ENCODE data around the gene HPS5.
"Not testable (repeated sequence)": the region's sequence is repeated elsewhere in the genome, so short reads cannot be mapped to it uniquely, and the experiment has no call there.

The HPS5 gene, protein sequence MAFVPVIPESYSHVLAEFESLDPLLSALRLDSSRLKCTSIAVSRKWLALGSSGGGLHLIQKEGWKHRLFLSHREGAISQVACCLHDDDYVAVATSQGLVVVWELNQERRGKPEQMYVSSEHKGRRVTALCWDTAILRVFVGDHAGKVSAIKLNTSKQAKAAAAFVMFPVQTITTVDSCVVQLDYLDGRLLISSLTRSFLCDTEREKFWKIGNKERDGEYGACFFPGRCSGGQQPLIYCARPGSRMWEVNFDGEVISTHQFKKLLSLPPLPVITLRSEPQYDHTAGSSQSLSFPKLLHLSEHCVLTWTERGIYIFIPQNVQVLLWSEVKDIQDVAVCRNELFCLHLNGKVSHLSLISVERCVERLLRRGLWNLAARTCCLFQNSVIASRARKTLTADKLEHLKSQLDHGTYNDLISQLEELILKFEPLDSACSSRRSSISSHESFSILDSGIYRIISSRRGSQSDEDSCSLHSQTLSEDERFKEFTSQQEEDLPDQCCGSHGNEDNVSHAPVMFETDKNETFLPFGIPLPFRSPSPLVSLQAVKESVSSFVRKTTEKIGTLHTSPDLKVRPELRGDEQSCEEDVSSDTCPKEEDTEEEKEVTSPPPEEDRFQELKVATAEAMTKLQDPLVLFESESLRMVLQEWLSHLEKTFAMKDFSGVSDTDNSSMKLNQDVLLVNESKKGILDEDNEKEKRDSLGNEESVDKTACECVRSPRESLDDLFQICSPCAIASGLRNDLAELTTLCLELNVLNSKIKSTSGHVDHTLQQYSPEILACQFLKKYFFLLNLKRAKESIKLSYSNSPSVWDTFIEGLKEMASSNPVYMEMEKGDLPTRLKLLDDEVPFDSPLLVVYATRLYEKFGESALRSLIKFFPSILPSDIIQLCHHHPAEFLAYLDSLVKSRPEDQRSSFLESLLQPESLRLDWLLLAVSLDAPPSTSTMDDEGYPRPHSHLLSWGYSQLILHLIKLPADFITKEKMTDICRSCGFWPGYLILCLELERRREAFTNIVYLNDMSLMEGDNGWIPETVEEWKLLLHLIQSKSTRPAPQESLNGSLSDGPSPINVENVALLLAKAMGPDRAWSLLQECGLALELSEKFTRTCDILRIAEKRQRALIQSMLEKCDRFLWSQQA

DNA sequence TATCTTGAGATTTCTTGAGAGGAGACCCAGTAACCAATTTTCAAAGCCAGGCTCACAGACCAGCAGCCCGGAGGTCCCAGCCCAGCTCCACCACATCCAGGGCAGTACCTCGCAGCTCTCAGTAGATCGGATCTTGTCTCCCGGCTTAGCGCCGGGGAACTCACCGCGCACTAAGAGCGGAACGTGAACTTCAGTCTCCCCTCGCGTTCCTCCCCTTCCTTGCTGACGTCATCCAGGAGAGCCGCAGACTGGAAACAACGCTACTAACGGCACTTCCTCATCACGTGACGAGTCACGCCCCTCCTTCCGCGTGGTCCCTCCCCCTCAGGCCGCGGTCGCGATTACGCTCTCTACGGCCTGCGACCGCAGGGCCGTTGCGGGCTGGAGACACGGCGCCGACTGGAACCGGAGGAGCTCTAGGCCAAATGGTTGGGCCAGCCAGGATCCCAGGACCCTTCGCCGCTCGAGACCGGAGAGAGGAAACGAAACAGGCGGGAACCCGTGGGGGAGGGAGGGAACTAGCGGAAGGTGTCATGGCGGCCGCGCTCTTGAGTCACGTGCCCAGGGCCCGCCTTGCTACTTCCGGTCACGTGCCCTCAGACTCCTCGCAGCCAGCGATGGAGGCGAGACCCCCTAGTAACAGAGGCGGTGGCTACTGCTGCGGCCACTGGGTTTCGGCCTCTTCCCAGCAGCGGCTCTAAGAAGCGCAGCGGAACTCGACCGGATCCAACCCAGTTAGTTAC, at the start of gene HPS5, which contains the start of gene GTF2H1:
TSS of gene HPS5 (minus strand) at position 172 of the 743 bp plus-strand sequence. CDS start 4,282 bp downstream, outside the sequence.
TSS of gene GTF2H1 (plus strand) at position 599 of the 743 bp plus-strand sequence. CDS start 10,508 bp downstream, outside the sequence.
- peak; percentile 96 for DNase-seq (ENCODE audit: low read depth)

DNA sequence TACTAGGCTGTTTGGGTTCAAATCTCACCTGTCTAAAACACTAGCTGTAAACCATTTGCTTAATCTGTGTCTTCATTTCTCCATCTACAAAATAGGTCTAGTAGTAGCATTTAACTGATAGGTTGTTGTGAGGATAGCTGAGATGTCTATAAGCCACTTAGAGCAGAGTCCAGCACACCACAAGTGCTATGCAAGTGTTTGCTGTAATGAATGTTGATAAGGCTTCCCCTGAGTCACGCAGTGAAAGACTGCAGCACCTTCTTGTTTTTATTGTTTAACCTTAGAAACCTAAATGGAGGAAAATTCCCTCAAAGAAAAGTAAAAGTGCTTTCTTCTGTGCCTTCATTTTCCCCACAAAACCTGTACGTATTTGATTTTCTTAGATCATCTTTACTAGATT, 49.3 kb upstream of the HPS5 start:
- DNase-seq (ENCODE audit: low read depth): no peak

DNA sequence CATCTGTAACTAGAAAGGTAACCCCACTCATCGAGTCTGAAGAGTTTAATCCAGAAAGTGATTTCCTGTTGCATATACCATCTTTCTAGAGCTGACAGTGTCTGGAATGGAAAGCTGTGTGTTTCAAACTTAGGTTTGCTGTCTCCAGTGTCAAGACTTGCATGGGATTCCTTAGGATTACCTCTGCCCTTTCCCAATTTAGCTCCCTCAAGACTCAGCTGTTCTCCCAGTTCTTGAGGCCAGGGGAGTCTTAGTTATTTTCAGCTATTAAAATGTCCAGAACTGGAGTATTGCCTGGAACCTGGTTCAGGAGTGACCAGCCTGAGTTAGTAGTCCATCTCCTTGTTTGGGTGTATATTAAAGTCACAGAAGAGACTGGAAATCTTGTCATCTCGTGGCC, 47.5 kb upstream of the HPS5 start:
- no peak for DNase-seq (ENCODE audit: low read depth)

DNA sequence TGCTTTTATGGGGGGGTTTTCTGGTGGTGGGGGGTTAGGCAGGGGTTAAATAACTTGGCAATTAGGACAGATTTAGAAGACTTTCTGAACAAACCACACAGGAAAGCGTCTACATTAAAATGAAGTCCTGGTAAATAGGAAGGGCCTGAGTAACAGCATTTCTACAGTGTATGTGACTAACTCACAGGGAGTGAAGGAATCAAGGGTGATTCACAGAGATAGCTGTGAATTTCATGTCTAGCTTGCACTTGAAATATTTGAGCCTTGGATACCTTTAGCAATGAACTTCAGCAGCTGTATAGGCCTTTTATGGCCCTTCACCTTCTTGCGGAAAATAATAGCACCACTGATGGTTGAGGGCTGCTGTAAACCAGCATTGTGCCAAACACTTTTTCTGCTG, 46.3 kb upstream of the HPS5 start:
- DNase-seq (ENCODE audit: low read depth): no peak

DNA sequence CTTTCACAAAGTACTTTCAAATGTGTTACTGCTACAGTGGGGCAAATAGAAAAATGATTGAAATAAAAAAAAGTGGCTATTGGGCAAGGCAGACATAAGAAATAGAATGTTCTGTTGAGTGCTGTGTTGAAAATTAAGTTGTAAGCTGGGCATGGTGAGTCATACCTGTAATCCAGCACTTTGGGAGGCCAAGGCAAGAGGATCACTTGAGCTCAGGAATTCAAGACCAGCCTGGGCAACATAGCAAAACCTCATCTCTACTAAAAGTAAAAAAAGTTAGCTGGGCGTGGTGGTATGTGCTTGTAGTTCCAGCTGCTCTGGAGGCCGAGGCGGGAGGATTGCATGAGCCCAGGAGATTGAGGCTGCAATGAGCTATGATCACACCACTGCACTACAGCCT, 45.5 kb upstream of the HPS5 start:
- DNase-seq (ENCODE audit: low read depth): no peak

DNA sequence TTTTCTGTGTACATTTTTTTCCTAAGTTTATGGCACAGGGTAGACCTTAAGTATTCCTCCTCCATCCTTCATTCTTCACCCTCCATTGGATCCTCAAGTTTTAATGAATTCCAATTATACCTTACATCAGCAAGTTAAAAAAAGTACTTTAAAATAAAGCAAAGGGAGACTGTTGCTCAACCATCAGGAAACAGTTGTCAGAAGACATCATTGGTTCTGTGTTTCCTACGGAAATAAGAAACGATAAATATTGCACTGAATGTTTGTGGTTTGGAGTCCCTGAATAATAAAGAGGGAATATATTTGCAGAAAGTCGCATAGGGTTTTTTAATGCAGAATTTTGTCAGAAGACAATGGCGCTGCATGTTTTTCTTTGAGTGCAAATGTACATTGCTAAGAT, 44.3 kb upstream of the HPS5 start:
- DNase-seq (ENCODE audit: low read depth): no peak

DNA sequence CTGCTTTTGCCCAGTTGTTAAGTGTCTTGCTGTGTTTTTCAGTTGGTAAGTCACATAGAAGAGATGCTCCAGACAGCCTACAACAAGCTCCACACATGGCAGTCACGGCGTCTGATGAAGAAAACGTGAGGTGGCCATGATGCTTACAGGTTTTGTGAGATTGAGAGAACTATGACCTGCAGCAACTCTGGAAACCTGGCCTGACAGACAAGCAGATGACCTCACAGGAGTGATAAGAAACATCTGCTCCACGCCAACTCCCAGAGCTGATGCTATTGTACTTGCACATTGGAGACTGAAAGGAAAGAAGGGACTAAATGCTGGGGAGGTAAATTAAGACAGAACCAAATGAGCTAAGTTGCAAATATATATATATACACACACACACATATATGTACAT, 43.8 kb upstream of the HPS5 start:
- DNase-seq (ENCODE audit: low read depth): no peak

DNA sequence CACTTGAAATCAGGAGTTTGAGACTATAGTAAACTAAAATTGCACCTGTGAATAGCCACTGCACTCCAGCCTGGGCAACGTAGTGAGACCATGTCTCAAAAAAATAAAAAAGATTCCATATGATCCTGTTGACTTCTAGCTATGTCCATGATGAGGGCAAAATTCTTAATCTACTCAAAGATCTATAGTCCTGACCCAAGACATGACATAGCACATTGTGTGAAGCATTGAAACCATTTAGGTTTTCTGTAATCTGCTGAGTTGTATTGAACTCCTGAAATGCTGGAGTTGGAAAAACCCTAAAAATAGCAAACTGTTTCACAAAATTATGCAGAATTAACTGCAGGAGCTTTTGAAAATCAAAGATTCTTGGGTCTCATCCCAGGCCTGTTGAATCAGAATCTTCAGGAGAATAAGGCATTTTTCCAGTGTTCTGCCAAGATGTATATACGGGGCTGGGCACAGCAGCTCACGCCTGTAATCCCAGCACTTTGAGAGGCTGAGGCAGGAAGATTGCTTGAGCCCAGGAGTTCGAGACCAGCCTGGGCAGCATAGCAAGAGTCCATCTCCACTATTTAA, 42.6 kb upstream of the HPS5 start:
- DNase-seq (ENCODE audit: low read depth): no peak

DNA sequence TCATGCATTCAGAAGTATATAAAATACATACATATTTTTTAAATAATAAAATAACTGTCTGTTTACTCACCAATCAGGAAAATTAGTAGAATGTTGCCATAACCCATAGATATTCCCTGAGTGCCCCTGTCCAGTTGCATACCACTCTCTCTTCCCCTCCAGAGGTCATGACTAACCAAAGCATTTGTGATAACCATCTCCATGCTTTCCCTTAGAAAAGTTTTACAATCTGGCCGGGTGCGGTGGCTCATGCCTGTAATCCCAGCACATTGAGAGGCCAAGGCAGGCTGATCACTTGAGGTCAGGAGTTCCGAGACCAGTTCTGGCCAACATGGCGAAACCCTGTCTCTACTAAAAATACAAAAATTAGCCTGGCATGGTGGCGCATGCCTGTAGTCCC, 39.2 kb upstream of the HPS5 start:
- DNase-seq (ENCODE audit: low read depth): no peak

DNA sequence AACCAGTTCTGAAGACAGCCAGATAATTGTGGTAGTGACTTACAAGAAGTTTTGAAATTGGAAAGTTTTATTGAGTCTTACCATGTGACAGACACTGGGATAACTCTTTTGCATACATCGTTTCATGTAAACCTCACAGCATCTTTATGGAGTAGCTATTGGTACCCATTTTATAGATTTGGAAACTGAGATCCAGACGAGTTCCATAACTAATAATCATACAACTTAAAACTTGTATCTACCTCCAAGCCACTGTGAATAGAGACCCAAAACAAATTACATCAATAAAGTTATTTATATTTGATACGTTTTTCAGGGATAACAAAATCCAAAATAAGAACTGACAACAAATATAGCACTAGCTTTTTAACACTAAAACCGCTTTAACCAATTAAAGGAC, 36.7 kb upstream of the HPS5 start:
- no peak for DNase-seq (ENCODE audit: low read depth)

DNA sequence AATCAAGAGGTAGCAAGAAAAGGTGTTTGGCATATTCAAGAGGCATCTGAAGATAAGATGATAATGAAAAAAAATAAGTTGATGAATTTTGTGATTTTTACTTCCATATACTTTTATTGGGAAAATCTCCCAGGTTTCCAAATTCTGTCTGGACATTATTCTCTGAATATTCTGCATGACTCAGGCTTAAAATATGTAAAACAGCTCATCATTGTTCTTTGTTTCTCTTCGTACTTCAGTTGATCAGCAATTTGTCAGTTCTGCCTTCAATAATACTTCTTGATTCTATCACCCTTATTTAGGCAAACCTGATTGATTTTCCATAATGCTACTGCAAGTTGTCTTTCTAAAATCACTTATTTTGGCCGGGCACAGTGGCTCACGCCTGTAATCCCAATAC, 30.6 kb upstream of the HPS5 start:
- DNase-seq (ENCODE audit: low read depth): no peak

DNA sequence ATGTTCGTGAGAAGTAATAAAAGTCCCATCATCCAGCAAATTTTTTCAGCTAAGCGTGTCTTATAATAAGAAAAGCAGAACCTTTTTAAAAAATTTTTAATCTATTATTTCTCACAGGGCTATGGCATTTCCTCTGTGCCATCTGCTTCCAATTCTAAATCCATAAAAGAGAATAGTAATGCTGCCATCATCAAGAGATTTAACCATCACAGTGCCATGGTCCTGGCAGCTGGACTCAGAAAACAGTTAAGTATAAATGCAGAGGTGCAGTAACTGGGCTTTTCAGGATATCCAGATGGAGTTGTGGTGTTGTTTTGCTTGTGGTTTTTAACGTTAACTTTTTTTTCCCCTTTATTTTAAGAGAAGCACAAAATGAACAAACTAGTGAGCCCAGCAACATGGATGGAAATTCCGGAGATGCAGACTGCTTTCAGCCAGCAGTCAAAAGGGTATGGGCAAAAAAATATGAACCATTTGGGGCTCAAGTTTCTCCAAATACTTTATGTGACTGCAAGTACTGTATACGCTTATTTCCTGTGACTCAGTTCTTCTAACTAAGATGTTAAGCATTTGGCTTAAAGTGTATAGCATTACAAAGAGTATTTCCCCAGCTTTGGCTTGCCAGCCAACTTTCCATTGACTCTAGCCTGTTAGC, 25.7 kb upstream of the HPS5 start:
- no peak for DNase-seq (ENCODE audit: low read depth)

DNA sequence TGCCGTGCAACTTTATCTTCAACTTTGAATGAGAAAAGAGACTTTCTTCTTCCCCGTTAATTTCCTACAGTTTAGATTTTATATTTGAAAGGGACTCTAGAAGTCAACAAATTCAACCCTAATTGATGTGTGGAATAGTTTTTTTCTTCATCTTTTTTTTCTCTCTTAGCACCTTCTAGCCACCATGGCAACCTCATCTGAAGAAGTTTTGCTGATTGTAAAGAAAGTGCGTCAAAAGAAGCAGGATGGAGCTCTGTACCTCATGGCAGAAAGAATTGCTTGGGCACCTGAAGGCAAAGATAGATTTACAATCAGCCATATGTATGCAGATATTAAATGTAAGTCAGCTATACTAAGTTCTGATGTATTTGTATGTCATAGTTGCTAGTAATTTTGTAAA, 11.0 kb upstream of the HPS5 start:
- DNase-seq (ENCODE audit: low read depth): no peak

DNA sequence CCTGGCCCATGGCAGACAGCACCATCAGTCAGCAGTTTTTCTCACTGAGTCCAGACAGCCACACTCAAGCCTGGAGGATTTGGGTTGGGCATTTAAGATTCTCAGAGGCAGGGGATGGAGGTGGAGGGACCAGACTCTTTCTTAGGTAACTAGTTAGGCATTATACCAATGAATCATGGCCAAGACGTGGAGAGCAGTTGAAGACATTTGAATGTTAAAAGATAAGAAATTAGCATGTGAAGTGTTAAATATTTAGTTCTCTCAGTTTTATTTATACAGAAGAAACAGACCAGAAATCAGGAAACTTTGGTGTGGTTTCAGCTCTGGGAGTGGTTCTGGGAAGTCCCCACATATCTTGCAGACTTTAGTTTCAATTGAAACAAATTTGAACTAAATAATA, 10.4 kb upstream of the HPS5 start:
- no peak for DNase-seq (ENCODE audit: low read depth)

DNA sequence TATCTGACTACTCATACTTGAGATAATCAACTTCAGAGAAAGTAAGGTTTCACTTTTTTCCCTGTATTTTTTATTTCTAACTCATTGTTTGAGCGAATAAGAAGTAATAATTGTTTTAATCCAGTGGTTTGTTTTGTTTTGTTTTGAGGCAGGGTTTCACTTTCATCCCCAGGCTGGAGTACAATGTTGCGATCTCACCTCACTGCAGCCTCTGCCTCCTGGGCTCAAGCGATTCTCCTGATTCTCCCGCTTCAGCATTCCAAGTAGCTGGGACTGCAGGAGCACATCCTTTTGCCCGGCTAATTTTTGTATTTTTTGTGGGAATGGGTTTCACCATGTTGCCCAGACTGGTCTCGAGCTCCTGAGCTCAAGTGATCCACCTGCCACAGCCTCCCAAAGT, 9.0 kb upstream of the HPS5 start:
- DNase-seq (ENCODE audit: low read depth): no peak

DNA sequence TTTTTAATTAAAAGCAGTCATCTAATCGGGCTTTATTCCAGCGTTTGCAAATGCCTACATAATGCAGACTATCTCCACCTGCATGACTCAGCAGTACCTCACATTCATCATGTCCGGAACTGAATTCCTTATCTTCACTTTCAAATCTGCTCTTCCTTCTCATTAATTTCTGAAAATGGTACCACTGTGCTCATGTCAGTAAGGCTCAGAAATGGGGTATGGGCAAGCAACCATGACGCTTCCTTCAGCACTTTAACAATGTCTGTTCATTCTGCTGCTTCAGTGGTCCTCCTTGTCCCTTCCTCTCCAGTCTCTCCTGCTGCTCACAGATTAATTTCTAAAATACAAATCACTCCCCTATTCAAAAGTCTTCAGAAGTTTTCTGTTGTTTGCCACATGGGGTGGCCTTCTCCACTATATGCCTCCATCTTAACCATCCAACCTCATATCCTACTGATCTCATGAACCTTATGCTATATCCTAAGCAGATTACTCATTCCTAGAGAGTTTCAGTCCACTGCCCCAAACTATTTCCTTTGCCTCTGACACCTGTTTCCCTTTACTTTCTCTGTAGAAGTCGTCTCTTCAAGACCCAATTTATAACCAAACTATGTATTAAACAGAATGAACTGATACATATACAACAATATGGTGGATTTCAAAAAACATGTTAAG, 7.4 kb upstream of the HPS5 start:
- DNase-seq (ENCODE audit: low read depth): no peak

DNA sequence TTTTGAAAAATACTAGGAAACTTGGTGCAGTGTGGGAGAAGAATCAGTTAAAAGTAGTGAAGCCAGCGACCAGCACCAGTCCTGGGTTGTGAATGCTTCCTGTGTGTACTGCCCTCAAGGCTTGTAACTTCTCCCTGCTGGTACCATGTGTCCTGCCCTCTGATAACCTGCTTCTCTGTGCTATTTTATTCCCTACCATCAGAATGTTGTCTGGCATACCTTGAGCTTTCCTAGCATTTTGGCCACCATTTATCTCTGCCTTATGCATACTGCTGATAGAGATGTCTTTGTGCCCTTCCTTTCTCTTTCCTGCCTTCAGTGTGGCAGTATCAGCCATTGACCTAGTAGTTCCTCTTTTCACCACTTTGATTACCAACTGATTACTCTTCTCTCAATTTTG, 2.4 kb upstream of the HPS5 start:
- no peak for DNase-seq (ENCODE audit: low read depth)

DNA sequence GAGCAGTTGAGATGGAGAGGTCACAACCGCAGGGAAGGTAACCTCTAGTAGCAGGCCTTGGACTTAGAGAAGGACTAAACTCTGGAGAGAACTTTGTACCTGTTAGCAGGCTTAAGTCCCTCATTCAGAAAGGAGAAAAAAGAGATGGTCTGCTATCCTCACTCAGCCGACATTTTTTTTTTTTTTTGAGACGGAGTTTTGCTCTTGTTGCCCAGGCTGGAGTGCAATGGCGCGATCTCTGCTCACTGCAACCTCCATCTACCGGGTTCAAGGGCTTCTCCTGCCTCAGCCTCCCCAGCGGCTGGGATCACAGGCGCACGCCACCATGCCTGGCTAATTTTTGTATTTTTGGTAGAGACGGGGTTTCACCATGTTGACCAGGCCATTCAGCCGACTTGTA, 1.9 kb upstream of the HPS5 start:
- not testable (repeated sequence) for DNase-seq (ENCODE audit: low read depth)

DNA sequence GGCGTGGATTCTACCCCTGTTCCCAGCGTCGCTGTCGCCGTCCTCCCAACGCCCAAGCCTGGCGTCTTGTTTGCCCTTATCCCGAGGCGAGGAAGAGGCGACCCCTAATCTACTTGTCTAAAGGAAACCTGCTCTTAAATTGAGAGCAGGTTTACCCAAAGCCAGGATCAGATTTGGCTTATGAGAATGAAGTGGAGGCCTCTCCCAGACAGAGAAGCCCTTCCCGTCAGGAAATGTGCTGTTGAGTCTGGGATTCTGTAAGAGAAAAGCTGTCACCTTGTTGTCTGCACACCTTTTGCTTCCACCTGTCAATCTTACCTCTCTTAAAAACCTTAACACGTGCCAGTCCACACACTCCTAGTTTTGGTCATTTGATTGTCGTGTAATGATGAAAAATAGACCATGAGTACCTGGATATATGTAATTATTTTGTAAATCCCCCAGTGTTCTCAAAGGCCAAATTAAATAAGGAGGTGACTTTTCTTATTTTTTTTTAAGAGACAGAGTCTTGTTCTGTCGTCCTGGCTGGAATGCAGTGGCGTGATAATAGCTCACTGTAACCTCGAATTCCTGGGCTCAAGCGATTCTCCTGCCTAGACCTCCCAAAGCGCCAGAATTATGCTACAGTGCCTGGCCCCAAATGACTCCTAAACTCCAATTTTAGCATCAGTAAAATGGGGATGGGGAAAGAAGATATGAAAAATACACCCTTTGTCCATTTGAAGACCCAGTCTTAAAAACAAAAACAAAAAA, 1.1 kb upstream of the HPS5 start:
- DNase-seq (ENCODE audit: low read depth): no peak

DNA sequence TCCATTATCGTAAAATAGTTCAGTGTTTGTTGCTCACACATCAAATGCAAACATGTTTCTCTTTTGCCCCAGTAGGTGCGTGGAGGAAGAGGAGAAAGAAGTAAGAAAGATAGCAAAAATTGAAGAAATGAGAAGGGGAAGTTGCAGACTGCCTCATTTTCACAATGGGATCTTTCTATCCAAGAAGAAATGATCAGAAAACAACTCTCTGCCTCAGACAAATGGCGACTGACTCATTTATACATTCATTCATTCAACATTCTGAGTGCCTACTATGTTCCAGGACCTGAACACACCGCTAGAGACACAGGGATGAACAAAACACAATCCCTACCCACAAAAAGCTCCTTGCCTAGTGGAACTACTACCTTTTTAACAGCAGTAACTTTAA, 367 bp downstream of the HPS5 start:
- no peak for DNase-seq (ENCODE audit: low read depth)
